ENCODE measurements around the gene KLHL29. TPM values are rescaled to one million over a fixed set of nuclear protein-coding genes. Genes with fewer than 3 reads are reported as not detected.

The KLHL29 gene
- total RNA-seq, 1 experiment from 2014 or later = 2.4 TPM

DNA sequence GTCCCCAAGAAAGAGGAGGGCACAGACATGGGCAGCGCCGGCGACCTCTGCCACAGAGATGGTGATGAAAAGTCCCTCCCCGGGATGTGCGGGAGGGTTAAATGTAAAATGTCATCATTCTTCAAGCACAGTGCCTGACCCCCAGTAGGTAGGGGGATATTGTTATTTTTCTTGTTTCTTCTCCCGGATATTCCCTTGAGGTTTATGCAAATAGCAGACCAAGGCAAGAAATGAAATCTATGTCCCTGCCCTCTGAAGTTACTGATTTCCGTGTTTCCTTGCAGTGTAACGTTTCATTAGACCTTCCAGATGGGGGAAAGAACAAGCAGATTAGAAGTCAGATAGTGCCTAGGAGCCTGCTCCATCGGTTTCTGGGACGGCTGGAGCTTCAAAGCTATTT lies 158.3 kb downstream of the KLHL29 start:
- H3K27ac ChIP-seq (ENCODE audit: insufficient read length, low read depth, low read length) = no peak overlapping the region
- H3K27me3 Mint-ChIP-seq (ENCODE audit: low read depth) = no peaks in the 10 kb centered on the region
- no peaks in the 10 kb centered on the region for H3K9me3 Mint-ChIP-seq
- H3K4me3 Mint-ChIP-seq = no peak overlapping the region
- no peak overlapping the region for H3K27ac Mint-ChIP-seq
- H3K56ac ChIP-seq (ENCODE audit: insufficient read length, low read depth, low read length) = no peak overlapping the region
- H3K4me1 ChIP-seq (ENCODE audit: insufficient read depth, low read length) = no peaks in the 10 kb centered on the region
- H3K4me2 ChIP-seq (ENCODE audit: insufficient read depth, insufficient read length, low read length) = no peak overlapping the region
- H3K27me3 ChIP-seq (ENCODE audit: insufficient read depth, low read length) = no peaks in the 10 kb centered on the region
- no peak overlapping the region for H3K14ac ChIP-seq (ENCODE audit: insufficient read depth, low read length)
- H3K4ac ChIP-seq (ENCODE audit: low read depth, low read length) = no peak overlapping the region
- H3T11ph ChIP-seq (ENCODE audit: low read length) = no peak overlapping the region
- H2AFZ ChIP-seq (ENCODE audit: low read length) = no peak overlapping the region
- H2AK5ac ChIP-seq (ENCODE audit: insufficient read length, low read length) = no peak overlapping the region
- no peak for TF ChIP-seq CTCF (conservative IDR thresholded peaks at IDR 0.05)
- no peaks in the 10 kb centered on the region for H3K79me2 ChIP-seq (ENCODE audit: insufficient read depth, low read length)
- H4K20me1 ChIP-seq (ENCODE audit: control insufficient read depth, insufficient read depth, insufficient read length) = no peaks in the 10 kb centered on the region
- no peak overlapping the region for H2BK15ac ChIP-seq (ENCODE audit: low read depth, low read length)
- no CpG with 5 or more reads among the region's 10 CpGs for WGBS (ENCODE audit: extremely low coverage, insufficient read length, low lambda C conversion rate)
- H3K36me3 Mint-ChIP-seq (ENCODE audit: insufficient read depth in 1 of 3, low read depth in 3 of 3) = no peaks in the 10 kb centered on the region; a peak in 1 of 7 replicates
- no peak overlapping the region for H3K18ac ChIP-seq (ENCODE audit: insufficient read length, low read depth, low read length)
- no peak overlapping the region for H4K5ac ChIP-seq (ENCODE audit: insufficient read length, low read depth, low read length)
- H3K23me2 ChIP-seq (ENCODE audit: insufficient read length, low read depth, low read length, poor library complexity, severe bottlenecking) = no peaks in the 10 kb centered on the region
- H2BK20ac ChIP-seq (ENCODE audit: low read depth, low read length, poor library complexity, severe bottlenecking) = no peak overlapping the region
- no peaks in the 10 kb centered on the region for H3K79me1 ChIP-seq (ENCODE audit: insufficient read depth, low read depth, low read length, poor library complexity, severe bottlenecking)
- H2BK5ac ChIP-seq (ENCODE audit: insufficient read length, low read length) = no peak overlapping the region
- DNase-seq = no peak
- H4K91ac ChIP-seq (ENCODE audit: insufficient read length, low read depth, low read length) = no peak overlapping the region
- no peak overlapping the region for H4K8ac ChIP-seq (replicated peaks; ENCODE audit: insufficient read length, low read depth, low read length)
- no peak overlapping the region for H2BK12ac ChIP-seq (ENCODE audit: insufficient read length, low read depth, low read length)
- H3K9ac ChIP-seq (ENCODE audit: extremely low read depth, insufficient read length, low read length) = no peak overlapping the region
- H3K23ac ChIP-seq (ENCODE audit: insufficient read length, low read depth, low read length) = no peak overlapping the region
- no peaks in the 10 kb centered on the region for H3K9me3 ChIP-seq (ENCODE audit: control insufficient read depth, low read depth, low read length)
- peaks cover 3% of the 10 kb centered on the region in 2 experiments; a peak in 3 of 4 replicates for H3K4me1 Mint-ChIP-seq
- H2BK120ac ChIP-seq (ENCODE audit: low read depth, low read length, poor library complexity, severe bottlenecking) = no peak overlapping the region
